WTC11 (cell line): ENCODE data around the gene OPN1MW3. TPM values are rescaled to one million over a fixed set of nuclear protein-coding genes. Genes with fewer than 3 reads are reported as not detected.

Experiments
- ATAC-seq: fragments of 200-7000 bp; cut with Tn5 transposase; 2 replicates; pipeline ENCODE4 v1.10.0; 2021; ENCODE audit warnings: mild to moderate bottlenecking, moderate library complexity
- CTCF ChIA-PET: fragments of 300-600 bp; sonication (Branson Sonifier 250); formaldehyde crosslinking; loops from one replicate; lab custom pipeline; 2021; ENCODE audit warnings: antibody characterized with exemption; lab: Charles Lee
- POLR2A ChIA-PET: fragments of 350-600 bp; sonication (Branson Sonifier 250); formaldehyde crosslinking; loops from one replicate; lab custom pipeline; 2021; ENCODE audit warnings: antibody characterized with exemption; lab: Charles Lee
- DNase-seq: peaks from one replicate; pipeline ENCODE4 v3.0.0; 2021; ENCODE audit warnings: low spot score
- H3K27ac Mint-ChIP-seq: 2 replicates; pipeline ENCODE4 v1.8.0; 2021; ENCODE audit warnings: mixed read lengths
- H3K27me3 Mint-ChIP-seq: 2 replicates; pipeline ENCODE4 v1.8.0; 2021; ENCODE audit warnings: low read depth, mild to moderate bottlenecking, moderate library complexity, mixed read lengths
- H3K36me3 Mint-ChIP-seq: 2 replicates; pipeline ENCODE4 v1.8.0; 2021; ENCODE audit warnings: mixed read lengths
- H3K4me1 Mint-ChIP-seq: 2 replicates; pipeline ENCODE4 v1.8.0; 2022; ENCODE audit warnings: mixed read lengths
- H3K4me3 Mint-ChIP-seq: 2 replicates; pipeline ENCODE4 v1.8.0; 2021; ENCODE audit warnings: mild to moderate bottlenecking, moderate library complexity, mixed read lengths
- H3K9me3 Mint-ChIP-seq: 2 replicates; pipeline ENCODE4 v1.8.0; 2021; ENCODE audit warnings: mixed read lengths
- CBFB ChIP-seq: sonication (generic); formaldehyde crosslinking; IDR thresholded peaks from 2 replicates; pipeline ENCODE4 v1.8.1; 2022; ENCODE audit warnings: mild to moderate bottlenecking, low read depth, missing genetic modification reagents
- CREB1 ChIP-seq: sonication (generic); formaldehyde crosslinking; IDR thresholded peaks from 2 replicates; pipeline ENCODE4 v1.8.0; 2023; ENCODE audit warnings: mild to moderate bottlenecking, missing genetic modification reagents
- CREM ChIP-seq: sonication (generic); formaldehyde crosslinking; IDR thresholded peaks from 2 replicates; pipeline ENCODE4 v1.8.1; 2022; ENCODE audit warnings: mild to moderate bottlenecking, missing genetic modification reagents, moderate library complexity
- EMX1 ChIP-seq: fragments of 250-450 bp; sonication (Bioruptor Pico); IDR thresholded peaks from 2 replicates; pipeline ENCODE4 v1.8.0; 2021; ENCODE audit warnings: mild to moderate bottlenecking
- JUN ChIP-seq: sonication (generic); formaldehyde crosslinking; IDR thresholded peaks from 2 replicates; pipeline ENCODE4 v1.8.0; 2023; ENCODE audit warnings: mild to moderate bottlenecking, missing genetic modification reagents
- NR1H2 ChIP-seq: sonication (generic); formaldehyde crosslinking; IDR thresholded peaks from 2 replicates; pipeline ENCODE4 v1.9.0; 2021; ENCODE audit warnings: mild to moderate bottlenecking, moderate library complexity, missing genetic modification reagents
- OVOL2 ChIP-seq: fragments of 250-450 bp; sonication (Bioruptor Pico); IDR thresholded peaks from 2 replicates; pipeline ENCODE4 v1.9.0; 2021; ENCODE audit warnings: mild to moderate bottlenecking, borderline replicate concordance
- RELA ChIP-seq: sonication (generic); formaldehyde crosslinking; IDR thresholded peaks from 2 replicates; pipeline ENCODE4 v1.8.1; 2022; ENCODE audit warnings: missing genetic modification reagents, mild to moderate bottlenecking, borderline replicate concordance
- SP1 ChIP-seq: sonication (generic); formaldehyde crosslinking; conservative IDR thresholded peaks from 2 replicates; pipeline ENCODE4 v1.8.1; 2022; ENCODE audit warnings: missing genetic modification reagents
- TEAD1 ChIP-seq: sonication (generic); formaldehyde crosslinking; IDR thresholded peaks from 2 replicates; pipeline ENCODE4 v1.8.0; 2022; ENCODE audit warnings: mild to moderate bottlenecking, missing genetic modification reagents
- ZNF219 ChIP-seq: sonication (generic); formaldehyde crosslinking; IDR thresholded peaks from 2 replicates; pipeline ENCODE4 v1.8.0; 2023; ENCODE audit warnings: missing genetic modification reagents, mild to moderate bottlenecking, borderline replicate concordance
- ZNF232 ChIP-seq: sonication (generic); formaldehyde crosslinking; IDR thresholded peaks from 2 replicates; pipeline ENCODE4 v1.8.0; 2022; ENCODE audit warnings: mild to moderate bottlenecking, missing genetic modification reagents
- total RNA-seq: library from RNA; stranded (reverse); gene quantifications from 3 replicates; pipeline ENCODE4 v1.2.3, GENCODE V29; 2021
- TF ChIP-seq, protein P1 (sequence below): sonication (generic); formaldehyde crosslinking; IDR thresholded peaks from 2 replicates; pipeline ENCODE4 v1.8.1; 2023; ENCODE audit warnings: mild to moderate bottlenecking, moderate library complexity, missing genetic modification reagents
- TF ChIP-seq, protein P2 (sequence below): sonication (generic); formaldehyde crosslinking; IDR thresholded peaks from 2 replicates; pipeline ENCODE4 v1.8.1; 2022; ENCODE audit warnings: mild to moderate bottlenecking, missing genetic modification reagents, moderate library complexity, borderline replicate concordance
- TF ChIP-seq, protein P3 (sequence below): fragments of 250-450 bp; sonication (Bioruptor Pico); IDR thresholded peaks from 2 replicates; pipeline ENCODE4 v1.9.0; 2021; ENCODE audit warnings: mild to moderate bottlenecking
- TF ChIP-seq, protein P4 (sequence below): fragments of 250-450 bp; sonication (Bioruptor Pico); IDR thresholded peaks from 2 replicates; pipeline ENCODE4 v1.9.0; 2021; ENCODE audit warnings: mild to moderate bottlenecking
- TF ChIP-seq, protein P5 (sequence below): sonication (generic); formaldehyde crosslinking; IDR thresholded peaks from 2 replicates; pipeline ENCODE4 v1.8.1; 2022; ENCODE audit warnings: missing genetic modification reagents, borderline replicate concordance
- TF ChIP-seq, protein P6 (sequence below): sonication (generic); formaldehyde crosslinking; conservative IDR thresholded peaks from 2 replicates; pipeline ENCODE4 v1.8.1; 2022; ENCODE audit warnings: mild to moderate bottlenecking, missing genetic modification reagents
- TF ChIP-seq, protein P7 (sequence below): sonication (generic); formaldehyde crosslinking; IDR thresholded peaks from 2 replicates; pipeline ENCODE4 v1.8.1; 2022; ENCODE audit warnings: mild to moderate bottlenecking, moderate library complexity, missing genetic modification reagents
- TF ChIP-seq, protein P8 (sequence below): sonication (generic); formaldehyde crosslinking; IDR thresholded peaks from 2 replicates; pipeline ENCODE4 v1.8.0; 2023; ENCODE audit warnings: mild to moderate bottlenecking, missing genetic modification reagents
- TF ChIP-seq, protein P9 (sequence below): sonication (generic); formaldehyde crosslinking; IDR thresholded peaks from 2 replicates; pipeline ENCODE4 v1.8.1; 2023; ENCODE audit warnings: mild to moderate bottlenecking, missing genetic modification reagents

Gene OPN1MW3
- total RNA-seq, 1 experiment from 2014 or later = not detected

DNA sequence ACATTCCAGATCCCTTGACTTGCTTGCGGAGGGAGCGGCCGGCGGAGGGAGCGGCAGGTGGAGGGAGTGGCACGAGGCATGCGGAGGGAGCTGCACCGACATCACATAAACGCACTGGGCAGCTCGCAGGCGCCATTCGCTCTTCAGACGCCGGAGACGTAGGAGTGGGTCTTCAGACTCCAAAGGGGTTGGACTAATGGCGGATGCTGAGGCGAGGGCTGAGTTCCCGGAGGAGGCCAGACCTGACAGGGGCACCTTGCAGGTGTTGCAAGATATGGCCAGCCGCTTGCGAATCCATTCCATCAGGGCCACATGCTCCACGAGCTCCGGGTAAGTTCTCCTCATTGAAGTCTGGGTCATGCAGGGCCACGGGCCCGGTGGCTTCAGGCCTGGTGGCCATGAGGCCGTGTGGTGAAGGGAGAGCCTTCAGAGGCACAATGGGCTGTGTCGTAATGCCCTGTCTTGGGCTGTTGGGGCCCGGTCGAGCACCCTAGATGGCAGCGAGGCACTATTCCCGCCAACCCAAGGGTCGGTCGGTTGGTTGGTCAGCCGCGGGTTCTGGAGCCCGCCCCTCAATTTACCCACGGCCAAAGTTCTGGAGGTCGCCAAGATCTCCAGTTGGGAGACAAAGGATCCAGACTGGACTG, 38.4 kb downstream of the OPN1MW3 start, which contains the start of gene TKTL1 (continued):
- TF ChIP-seq, protein P1, sequence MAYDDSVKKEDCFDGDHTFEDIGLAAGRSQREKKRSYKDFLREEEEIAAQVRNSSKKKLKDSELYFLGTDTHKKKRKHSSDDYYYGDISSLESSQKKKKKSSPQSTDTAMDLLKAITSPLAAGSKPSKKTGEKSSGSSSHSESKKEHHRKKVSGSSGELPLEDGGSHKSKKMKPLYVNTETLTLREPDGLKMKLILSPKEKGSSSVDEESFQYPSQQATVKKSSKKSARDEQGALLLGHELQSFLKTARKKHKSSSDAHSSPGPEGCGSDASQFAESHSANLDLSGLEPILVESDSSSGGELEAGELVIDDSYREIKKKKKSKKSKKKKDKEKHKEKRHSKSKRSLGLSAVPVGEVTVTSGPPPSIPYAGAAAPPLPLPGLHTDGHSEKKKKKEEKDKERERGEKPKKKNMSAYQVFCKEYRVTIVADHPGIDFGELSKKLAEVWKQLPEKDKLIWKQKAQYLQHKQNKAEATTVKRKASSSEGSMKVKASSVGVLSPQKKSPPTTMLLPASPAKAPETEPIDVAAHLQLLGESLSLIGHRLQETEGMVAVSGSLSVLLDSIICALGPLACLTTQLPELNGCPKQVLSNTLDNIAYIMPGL (CRISPR knock-in tag) = no peak
- TF ChIP-seq JUN (CRISPR knock-in tag) (no peak), ZNF232 (CRISPR knock-in tag) (no peak), SP1 (CRISPR knock-in tag) (no peak), TEAD1 (no peak), CREM (no peak)
- TF ChIP-seq, protein P2, sequence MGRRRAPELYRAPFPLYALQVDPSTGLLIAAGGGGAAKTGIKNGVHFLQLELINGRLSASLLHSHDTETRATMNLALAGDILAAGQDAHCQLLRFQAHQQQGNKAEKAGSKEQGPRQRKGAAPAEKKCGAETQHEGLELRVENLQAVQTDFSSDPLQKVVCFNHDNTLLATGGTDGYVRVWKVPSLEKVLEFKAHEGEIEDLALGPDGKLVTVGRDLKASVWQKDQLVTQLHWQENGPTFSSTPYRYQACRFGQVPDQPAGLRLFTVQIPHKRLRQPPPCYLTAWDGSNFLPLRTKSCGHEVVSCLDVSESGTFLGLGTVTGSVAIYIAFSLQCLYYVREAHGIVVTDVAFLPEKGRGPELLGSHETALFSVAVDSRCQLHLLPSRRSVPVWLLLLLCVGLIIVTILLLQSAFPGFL (CRISPR knock-in tag) = no peak

DNA sequence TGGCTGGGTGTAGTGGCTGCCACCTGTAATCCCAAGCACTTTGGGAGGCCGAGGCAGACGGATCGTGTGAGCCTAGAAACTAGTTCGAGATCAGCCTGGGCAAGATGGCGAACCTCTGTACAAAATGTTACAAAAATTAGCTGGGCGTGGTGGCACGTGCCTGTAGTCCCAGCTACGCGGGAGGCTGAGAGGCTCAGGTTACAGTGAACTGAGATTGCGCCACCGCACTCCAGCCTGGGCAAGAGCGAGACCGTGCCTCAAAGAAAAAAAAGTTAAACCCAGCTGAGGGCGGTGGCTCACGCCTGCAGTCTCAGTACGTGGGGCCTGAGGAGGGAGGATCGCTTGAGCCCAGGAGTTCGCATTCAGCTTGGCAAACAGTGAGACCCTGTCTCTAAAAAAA, 39.3 kb downstream of the OPN1MW3 start:
- Mint-ChIP-seq H3K36me3 (no peaks in the 10 kb centered on the region), H3K9me3 (no peaks in the 10 kb centered on the region), H3K27me3 (no peaks in the 10 kb centered on the region), H3K4me3 (no peak overlapping the region), H3K27ac (no peak overlapping the region), H3K4me1 (no peaks in the 10 kb centered on the region)
- ATAC-seq (no peak), DNase-seq (no peak)
- ChIA-PET CTCF (interaction anchor here (3.6 kb wide), 1 partner anchor 12 kb away, joined by 12 read pairs; no protein-coding TSS in a partner anchor), POLR2A (no interaction called here)
- TF ChIP-seq, protein P3, sequence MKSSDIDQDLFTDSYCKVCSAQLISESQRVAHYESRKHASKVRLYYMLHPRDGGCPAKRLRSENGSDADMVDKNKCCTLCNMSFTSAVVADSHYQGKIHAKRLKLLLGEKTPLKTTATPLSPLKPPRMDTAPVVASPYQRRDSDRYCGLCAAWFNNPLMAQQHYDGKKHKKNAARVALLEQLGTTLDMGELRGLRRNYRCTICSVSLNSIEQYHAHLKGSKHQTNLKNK (CRISPR knock-in tag) = no peak
- TF ChIP-seq, protein P4, sequence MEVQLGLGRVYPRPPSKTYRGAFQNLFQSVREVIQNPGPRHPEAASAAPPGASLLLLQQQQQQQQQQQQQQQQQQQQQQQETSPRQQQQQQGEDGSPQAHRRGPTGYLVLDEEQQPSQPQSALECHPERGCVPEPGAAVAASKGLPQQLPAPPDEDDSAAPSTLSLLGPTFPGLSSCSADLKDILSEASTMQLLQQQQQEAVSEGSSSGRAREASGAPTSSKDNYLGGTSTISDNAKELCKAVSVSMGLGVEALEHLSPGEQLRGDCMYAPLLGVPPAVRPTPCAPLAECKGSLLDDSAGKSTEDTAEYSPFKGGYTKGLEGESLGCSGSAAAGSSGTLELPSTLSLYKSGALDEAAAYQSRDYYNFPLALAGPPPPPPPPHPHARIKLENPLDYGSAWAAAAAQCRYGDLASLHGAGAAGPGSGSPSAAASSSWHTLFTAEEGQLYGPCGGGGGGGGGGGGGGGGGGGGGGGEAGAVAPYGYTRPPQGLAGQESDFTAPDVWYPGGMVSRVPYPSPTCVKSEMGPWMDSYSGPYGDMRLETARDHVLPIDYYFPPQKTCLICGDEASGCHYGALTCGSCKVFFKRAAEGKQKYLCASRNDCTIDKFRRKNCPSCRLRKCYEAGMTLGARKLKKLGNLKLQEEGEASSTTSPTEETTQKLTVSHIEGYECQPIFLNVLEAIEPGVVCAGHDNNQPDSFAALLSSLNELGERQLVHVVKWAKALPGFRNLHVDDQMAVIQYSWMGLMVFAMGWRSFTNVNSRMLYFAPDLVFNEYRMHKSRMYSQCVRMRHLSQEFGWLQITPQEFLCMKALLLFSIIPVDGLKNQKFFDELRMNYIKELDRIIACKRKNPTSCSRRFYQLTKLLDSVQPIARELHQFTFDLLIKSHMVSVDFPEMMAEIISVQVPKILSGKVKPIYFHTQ (CRISPR knock-in tag) = no peak
- TF ChIP-seq ZNF219 (CRISPR knock-in tag) (no peak), RELA (CRISPR knock-in tag) (no peak), OVOL2 (CRISPR knock-in tag) (no peak), CREB1 (CRISPR knock-in tag) (no peak), NR1H2 (CRISPR knock-in tag) (no peak), CBFB (CRISPR knock-in tag) (no peak), EMX1 (CRISPR knock-in tag) (no peak)
- TF ChIP-seq, protein P5, sequence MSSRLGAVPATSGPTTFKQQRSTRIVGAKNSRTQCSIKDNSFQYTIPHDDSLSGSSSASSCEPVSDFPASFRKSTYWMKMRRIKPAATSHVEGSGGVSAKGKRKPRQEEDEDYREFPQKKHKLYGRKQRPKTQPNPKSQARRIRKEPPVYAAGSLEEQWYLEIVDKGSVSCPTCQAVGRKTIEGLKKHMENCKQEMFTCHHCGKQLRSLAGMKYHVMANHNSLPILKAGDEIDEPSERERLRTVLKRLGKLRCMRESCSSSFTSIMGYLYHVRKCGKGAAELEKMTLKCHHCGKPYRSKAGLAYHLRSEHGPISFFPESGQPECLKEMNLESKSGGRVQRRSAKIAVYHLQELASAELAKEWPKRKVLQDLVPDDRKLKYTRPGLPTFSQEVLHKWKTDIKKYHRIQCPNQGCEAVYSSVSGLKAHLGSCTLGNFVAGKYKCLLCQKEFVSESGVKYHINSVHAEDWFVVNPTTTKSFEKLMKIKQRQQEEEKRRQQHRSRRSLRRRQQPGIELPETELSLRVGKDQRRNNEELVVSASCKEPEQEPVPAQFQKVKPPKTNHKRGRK (CRISPR knock-in tag) = no peak
- TF ChIP-seq, protein P6, sequence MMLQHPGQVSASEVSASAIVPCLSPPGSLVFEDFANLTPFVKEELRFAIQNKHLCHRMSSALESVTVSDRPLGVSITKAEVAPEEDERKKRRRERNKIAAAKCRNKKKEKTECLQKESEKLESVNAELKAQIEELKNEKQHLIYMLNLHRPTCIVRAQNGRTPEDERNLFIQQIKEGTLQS (CRISPR knock-in tag) = no peak
- TF ChIP-seq, protein P7, sequence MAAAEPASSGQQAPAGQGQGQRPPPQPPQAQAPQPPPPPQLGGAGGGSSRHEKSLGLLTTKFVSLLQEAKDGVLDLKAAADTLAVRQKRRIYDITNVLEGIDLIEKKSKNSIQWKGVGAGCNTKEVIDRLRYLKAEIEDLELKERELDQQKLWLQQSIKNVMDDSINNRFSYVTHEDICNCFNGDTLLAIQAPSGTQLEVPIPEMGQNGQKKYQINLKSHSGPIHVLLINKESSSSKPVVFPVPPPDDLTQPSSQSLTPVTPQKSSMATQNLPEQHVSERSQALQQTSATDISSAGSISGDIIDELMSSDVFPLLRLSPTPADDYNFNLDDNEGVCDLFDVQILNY (CRISPR knock-in tag) = no peak
- TF ChIP-seq, protein P8, sequence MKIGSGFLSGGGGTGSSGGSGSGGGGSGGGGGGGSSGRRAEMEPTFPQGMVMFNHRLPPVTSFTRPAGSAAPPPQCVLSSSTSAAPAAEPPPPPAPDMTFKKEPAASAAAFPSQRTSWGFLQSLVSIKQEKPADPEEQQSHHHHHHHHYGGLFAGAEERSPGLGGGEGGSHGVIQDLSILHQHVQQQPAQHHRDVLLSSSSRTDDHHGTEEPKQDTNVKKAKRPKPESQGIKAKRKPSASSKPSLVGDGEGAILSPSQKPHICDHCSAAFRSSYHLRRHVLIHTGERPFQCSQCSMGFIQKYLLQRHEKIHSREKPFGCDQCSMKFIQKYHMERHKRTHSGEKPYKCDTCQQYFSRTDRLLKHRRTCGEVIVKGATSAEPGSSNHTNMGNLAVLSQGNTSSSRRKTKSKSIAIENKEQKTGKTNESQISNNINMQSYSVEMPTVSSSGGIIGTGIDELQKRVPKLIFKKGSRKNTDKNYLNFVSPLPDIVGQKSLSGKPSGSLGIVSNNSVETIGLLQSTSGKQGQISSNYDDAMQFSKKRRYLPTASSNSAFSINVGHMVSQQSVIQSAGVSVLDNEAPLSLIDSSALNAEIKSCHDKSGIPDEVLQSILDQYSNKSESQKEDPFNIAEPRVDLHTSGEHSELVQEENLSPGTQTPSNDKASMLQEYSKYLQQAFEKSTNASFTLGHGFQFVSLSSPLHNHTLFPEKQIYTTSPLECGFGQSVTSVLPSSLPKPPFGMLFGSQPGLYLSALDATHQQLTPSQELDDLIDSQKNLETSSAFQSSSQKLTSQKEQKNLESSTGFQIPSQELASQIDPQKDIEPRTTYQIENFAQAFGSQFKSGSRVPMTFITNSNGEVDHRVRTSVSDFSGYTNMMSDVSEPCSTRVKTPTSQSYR (CRISPR knock-in tag) = no peak
- TF ChIP-seq, protein P9, sequence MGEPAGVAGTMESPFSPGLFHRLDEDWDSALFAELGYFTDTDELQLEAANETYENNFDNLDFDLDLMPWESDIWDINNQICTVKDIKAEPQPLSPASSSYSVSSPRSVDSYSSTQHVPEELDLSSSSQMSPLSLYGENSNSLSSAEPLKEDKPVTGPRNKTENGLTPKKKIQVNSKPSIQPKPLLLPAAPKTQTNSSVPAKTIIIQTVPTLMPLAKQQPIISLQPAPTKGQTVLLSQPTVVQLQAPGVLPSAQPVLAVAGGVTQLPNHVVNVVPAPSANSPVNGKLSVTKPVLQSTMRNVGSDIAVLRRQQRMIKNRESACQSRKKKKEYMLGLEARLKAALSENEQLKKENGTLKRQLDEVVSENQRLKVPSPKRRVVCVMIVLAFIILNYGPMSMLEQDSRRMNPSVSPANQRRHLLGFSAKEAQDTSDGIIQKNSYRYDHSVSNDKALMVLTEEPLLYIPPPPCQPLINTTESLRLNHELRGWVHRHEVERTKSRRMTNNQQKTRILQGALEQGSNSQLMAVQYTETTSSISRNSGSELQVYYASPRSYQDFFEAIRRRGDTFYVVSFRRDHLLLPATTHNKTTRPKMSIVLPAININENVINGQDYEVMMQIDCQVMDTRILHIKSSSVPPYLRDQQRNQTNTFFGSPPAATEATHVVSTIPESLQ (CRISPR knock-in tag) = no peak
